ENCODE results near the gene APOA5. TPM values are rescaled to one million over a fixed set of nuclear protein-coding genes. Genes with fewer than 3 reads are reported as not detected.
A peak's percentile ranks its signal among the peaks of the same experiment; 100 is the strongest.

APOA5 gene
- total and polyA plus RNA-seq, 2 of the 13 experiments (the other 11 are each of a cell fraction or from before 2014, with no cell fraction given), result 44.0 to 49.1 TPM

DNA sequence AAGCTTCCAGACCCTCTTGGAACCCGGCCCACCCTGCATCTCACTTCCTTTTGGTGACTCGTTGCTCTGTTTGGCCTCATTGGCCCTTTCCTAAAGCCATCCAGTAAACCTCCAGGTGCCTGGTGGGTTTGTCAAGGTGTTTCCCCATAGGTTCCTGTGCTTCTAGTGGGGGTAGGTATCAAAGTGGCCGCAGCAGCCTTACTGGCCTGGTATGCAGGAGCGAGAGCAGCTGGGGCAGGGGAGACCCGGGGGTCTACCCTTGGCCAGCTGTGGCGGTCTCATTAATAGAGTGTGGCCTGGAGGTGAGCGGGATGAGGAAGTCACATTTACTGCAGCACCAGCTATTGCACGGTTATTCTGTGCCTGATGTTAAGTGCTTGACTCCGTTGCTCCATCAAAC is 27.4 kb upstream of the APOA5 start (continued):
- TF ChIP-seq ZNF749 (CRISPR knock-in tag; IDR thresholded peaks at IDR 0.05; ENCODE audit: borderline replicate concordance), result no peak
- no peak for TF ChIP-seq KDM2A (CRISPR knock-in tag; IDR thresholded peaks at IDR 0.05; ENCODE audit: borderline replicate concordance, low read depth)
- TF ChIP-seq, protein P1, sequence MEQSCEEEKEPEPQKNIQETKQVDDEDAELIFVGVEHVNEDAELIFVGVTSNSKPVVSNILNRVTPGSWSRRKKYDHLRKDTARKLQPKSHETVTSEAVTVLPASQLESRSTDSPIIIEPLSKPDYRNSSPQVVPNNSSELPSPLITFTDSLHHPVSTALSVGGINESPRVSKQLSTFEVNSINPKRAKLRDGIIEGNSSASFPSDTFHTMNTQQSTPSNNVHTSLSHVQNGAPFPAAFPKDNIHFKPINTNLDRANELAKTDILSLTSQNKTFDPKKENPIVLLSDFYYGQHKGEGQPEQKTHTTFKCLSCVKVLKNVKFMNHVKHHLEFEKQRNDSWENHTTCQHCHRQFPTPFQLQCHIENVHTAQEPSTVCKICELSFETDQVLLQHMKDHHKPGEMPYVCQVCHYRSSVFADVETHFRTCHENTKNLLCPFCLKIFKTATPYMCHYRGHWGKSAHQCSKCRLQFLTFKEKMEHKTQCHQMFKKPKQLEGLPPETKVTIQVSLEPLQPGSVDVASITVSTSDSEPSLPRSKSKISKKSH (CRISPR knock-in tag; IDR thresholded peaks at IDR 0.05; ENCODE audit: borderline replicate concordance), result no peak
- TF ChIP-seq, protein P2, sequence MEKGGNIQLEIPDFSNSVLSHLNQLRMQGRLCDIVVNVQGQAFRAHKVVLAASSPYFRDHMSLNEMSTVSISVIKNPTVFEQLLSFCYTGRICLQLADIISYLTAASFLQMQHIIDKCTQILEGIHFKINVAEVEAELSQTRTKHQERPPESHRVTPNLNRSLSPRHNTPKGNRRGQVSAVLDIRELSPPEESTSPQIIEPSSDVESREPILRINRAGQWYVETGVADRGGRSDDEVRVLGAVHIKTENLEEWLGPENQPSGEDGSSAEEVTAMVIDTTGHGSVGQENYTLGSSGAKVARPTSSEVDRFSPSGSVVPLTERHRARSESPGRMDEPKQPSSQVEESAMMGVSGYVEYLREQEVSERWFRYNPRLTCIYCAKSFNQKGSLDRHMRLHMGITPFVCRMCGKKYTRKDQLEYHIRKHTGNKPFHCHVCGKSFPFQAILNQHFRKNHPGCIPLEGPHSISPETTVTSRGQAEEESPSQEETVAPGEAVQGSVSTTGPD (CRISPR knock-in tag; IDR thresholded peaks at IDR 0.05), result no peak
- TF ChIP-seq ERF (CRISPR knock-in tag; IDR thresholded peaks at IDR 0.05), result no peak

DNA sequence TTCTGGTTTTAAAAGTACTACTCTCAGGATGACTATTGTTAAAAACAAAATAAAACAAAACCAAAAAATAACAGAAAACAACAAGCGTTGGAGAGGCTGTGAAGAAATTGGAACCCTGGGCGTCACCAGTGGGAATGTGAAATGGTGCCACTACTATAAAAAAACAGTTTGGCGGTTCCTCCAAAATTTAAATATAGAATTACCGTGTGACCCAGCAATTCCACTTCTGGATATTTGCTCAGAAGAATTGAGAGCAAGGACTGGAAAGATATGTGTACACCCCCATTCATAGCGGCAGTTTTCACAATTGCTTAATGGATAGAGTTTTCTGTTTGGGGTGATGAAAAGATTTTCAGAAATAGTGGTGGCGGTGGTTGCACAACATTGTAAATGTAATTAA is 22.8 kb upstream of the APOA5 start:
- ATAC-seq (no peak), FAIRE-seq (no peak), DNase-seq (ENCODE audit: low spot score) (no peak)
- peaks cover 77% of the 10 kb centered on the region for H3K4me1 ChIP-seq (ENCODE audit: insufficient read depth, low read length)
- intact Hi-C loops (cut with micrococcal nuclease; ENCODE audit: unreplicated experiment) (no loop called here), in situ Hi-C loops (cut with HindIII; ENCODE audit: extremely low pct_ligation_motif_present, low pct_unique_long_range_greater_than_20kb) (no loop called here)
- POLR2A ChIA-PET, result interaction anchor here (2.6 to 4.5 kb wide), 4 partner anchors 12 to 23 kb away, joined by 35 to 105 read pairs (median 45); partner anchors contain the start of genes APOA1, APOA4, APOA5 and APOC3
- BruUV-seq (replicated peaks), result no TSS peak
- TF ChIP-seq ZNF382 (CRISPR knock-in tag; IDR thresholded peaks at IDR 0.05; ENCODE audit: borderline replicate concordance) (no peak), GABPA (IDR thresholded peaks at IDR 0.05; ENCODE audit: low read depth, low read length) (no peak), GABPA (CRISPR knock-in tag; IDR thresholded peaks at IDR 0.05; ENCODE audit: low read depth) (no peak), ZNF549 (CRISPR knock-in tag; IDR thresholded peaks at IDR 0.05) (no peak)
- TF ChIP-seq, protein P3, sequence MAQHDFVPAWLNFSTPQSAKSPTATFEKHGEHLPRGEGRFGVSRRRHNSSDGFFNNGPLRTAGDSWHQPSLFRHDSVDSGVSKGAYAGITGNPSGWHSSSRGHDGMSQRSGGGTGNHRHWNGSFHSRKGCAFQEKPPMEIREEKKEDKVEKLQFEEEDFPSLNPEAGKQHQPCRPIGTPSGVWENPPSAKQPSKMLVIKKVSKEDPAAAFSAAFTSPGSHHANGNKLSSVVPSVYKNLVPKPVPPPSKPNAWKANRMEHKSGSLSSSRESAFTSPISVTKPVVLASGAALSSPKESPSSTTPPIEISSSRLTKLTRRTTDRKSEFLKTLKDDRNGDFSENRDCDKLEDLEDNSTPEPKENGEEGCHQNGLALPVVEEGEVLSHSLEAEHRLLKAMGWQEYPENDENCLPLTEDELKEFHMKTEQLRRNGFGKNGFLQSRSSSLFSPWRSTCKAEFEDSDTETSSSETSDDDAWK (CRISPR knock-in tag; IDR thresholded peaks at IDR 0.05), result no peak
- H3K36me3 ChIP-seq (replicated peaks in 1 of 2; ENCODE audit: control insufficient read depth in 1 of 2, insufficient read depth in 2 of 2, low read length in 2 of 2), result no peaks in the 10 kb centered on the region
- no peak overlapping the region for H3K4me2 ChIP-seq (ENCODE audit: low read depth, low read length)
- CTCF ChIA-PET (ENCODE audit: low intra/inter-chr PET ratio, low total read pairs), result no interaction called here
- WGBS (ENCODE audit: low lambda C conversion rate), result 84% methylated on average over 6 of the region's 6 CpGs
- peak overlapping the region; percentile 70 for H3K27ac ChIP-seq (ENCODE audit: extremely low read length, insufficient read depth, low read length)
- H3K4me3 ChIP-seq (replicated peaks in 1 of 3; ENCODE audit: insufficient read depth in 1 of 3, low read depth in 2 of 3, low read length in 3 of 3), result no peak overlapping the region
- H2AFZ ChIP-seq (ENCODE audit: low read length), result no peak overlapping the region
- H4K20me1 ChIP-seq (ENCODE audit: insufficient read depth, low read length), result no peaks in the 10 kb centered on the region
- no peaks in the 10 kb centered on the region for H3K27me3 ChIP-seq (ENCODE audit: control insufficient read depth in 1 of 2, insufficient read depth in 2 of 2, low read length in 2 of 2)
- no peaks in the 10 kb centered on the region for H3K79me2 ChIP-seq (ENCODE audit: insufficient read depth, low read length)
- H3K9ac ChIP-seq (ENCODE audit: insufficient read depth, low read depth, low read length), result no peak overlapping the region
- no peaks in the 10 kb centered on the region for H3K9me3 ChIP-seq (ENCODE audit: low read length)

Data from HepG2 (cell line).